GM21367 (cell line): ENCODE measurements around the gene MGMT.

Experiments used
- ATAC-seq: cut with Tn5 transposase; IDR thresholded peaks from one replicate; pipeline ENCODE4 v1.9.1; 2021; ENCODE audit not compliant: unreplicated experiment

Gene MGMT

DNA sequence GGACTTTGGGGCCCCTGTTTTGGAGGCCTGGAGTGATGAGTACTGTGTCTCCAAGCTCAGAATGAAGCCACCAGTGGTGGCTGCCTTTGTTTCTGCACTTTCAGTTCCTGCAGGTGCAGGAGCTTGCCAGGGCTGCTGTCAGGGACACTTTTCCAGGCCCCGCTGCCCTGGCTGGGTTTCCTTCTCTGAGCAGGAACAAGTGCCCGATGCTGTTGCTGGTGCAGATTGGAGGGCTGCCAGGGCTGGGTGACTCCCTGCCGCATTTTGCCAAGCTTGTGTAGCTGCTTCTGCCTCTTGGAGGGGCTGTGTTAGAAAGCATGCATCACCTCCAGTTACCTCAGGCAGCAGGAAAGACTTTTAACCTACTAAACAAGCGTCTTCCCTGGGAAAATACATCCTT lies 211.1 kb downstream of the MGMT start:
- ATAC-seq, result no peak

DNA sequence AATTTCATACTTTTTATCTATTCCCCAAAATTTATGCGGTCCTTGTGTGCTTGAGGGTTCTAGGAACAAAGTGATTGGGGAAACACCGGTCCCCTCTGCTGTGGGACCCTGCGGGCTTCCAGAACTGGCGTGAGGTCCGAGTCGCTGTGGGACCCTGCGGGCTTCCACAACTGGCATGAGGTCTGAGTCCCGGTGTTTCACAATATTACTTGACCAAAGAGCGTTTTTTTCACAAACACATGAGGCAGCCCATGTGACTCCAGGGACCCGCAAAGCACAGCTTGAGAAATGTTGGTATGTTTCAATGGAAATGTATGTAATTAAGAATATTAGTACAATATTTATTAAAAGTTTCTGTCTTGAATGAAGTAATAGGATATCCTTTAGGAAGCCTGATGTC lies 212.2 kb downstream of the MGMT start:
- no peak for ATAC-seq

GRCh38 chr10:129680661-129681344 lies 213.8 kb downstream of the MGMT start:
- ATAC-seq, result no peak

DNA sequence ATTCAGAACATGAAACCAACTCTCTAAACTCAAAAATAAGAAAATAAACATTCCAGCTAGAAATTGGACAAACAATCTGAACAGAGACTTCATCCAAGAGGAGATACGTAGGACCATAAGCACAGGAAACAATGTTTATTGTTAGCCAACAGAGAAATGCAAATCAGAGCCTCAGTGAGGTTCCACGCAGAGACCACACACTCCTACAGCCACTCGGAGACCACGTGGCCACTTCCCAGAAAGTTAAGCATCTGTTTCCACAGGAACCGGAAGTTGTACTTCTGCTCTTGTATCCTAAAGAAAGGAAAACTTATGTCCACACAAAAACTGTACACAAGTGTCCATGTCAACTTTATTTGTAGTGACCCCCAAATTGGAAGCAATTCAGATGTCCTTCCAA lies 214.8 kb downstream of the MGMT start:
- no peak for ATAC-seq

- ATAC-seq, result no peak
These were observed 216.5 kb downstream of the MGMT start for GRCh38 chr10:129683519-129683918.

- no peak for ATAC-seq
These were observed 216.9 kb downstream of the MGMT start for GRCh38 chr10:129683920-129684319.

DNA sequence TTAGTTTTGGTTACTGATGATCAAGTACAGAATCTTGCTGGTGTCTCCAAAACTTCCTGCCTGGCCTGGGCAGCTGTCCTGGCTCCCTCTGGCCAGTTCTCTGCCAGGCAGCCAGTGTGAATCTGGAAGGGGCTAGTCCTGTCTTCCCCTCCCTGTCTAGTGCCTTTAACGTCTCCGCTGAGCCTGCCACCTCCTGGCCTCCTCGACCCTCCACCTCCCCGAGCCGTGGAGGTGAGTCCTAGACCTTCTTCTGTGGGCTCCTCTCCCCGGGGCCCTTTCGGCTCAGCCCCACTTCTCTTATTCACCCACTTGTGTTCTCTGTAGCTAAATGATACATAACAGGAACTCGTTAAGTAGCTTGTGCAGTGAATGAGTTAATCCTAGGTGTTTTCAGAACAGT lies 218.2 kb downstream of the MGMT start:
- no peak for ATAC-seq

DNA sequence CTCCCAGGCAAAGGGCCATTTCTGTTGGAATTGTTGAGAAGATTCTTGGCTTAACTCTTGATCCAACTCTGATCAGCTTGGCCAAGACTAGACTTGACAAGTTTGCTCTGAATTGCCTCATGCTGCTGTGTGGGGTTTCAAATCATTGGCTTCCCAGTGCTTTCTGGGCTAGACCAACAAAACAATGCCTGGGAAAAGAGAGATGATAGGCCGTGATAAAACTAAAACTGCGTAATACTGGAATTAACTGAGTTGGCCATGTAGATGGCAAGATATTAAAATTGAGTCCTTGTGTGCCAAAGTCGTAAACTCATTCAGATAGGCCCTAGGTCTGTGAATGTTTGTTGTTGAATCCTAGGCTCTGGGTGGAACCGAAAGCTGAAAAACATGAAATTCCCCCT lies 222.6 kb downstream of the MGMT start:
- no peak for ATAC-seq

DNA sequence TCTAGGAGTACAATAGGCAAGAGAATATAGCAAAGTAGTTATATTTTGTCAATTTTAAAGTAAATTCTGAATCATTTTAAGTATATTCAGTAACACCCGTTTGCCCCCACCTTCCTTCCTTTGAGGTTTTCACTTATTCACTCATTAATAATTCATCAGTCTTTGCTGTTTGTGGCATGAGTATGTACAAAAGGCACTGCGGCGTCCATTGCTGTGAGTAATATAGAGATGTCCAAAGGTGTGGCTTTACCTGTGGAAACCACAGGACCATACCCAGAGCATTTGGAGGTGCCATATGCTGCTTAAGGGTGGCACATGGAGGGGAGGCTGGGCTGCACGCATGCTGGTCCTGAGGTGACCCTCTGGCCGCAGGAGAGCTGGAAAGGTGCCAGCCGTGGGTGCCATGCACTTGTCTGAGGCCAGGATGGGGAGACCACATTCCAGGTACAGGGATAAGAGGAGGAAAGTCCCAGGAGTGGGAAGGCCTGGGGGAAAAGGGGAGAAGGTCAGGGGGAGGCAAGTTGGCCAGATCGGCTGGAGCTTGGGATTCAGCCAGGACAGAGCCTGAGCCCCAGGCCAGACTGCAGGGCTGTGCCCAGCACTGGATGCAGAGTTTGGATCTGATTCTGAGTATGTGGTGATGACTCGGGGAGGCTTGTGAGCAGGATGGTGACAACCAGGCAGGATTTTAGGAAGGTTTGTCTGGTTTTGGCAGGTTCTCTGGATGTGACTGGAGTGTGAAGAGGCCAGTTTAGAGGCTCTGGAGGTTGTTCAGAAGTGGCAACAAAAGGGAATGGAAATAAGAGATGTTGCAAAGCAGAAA lies 223.4 kb downstream of the MGMT start:
- no peak for ATAC-seq

DNA sequence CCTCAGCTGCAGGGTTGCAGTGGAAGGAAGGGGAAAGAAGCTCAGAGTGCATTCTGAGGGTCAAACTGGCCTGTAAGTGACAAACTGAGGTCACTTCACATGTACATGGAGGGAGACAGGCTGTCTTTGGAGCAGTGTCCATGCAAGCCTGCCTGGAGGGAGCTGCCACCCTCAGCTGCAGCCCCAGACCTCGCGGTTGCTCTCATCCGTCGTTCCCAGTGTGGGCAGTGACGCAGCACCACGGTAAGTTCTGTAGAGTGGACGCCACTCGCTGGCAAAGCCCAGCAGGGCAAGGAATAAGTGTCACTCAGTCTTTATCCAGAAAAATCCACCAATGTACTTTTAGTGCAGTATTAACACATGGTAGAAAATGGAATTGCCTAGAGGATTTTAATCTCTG lies 225.7 kb downstream of the MGMT start:
- ATAC-seq, result no peak

DNA sequence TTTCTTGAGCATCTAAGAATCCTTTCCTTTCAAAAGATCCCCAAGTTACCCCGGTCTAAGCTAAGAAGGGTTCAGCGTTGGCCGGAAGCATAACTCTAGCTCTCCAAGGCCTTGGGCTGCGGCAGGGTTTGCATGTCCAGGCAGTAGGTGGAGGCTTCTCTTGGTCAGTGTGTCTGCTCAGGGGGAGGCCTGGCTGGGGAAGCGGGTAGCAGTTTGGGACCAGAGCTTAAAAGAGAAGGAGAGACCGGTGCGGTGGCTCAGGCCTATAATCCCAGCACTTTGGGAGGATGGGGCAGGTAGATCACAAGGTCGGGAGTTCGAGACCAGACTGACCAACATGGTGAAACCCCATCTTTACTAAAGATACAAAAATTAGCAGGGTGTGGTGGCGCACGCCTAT lies 226.3 kb downstream of the MGMT start:
- ATAC-seq, result no peak

DNA sequence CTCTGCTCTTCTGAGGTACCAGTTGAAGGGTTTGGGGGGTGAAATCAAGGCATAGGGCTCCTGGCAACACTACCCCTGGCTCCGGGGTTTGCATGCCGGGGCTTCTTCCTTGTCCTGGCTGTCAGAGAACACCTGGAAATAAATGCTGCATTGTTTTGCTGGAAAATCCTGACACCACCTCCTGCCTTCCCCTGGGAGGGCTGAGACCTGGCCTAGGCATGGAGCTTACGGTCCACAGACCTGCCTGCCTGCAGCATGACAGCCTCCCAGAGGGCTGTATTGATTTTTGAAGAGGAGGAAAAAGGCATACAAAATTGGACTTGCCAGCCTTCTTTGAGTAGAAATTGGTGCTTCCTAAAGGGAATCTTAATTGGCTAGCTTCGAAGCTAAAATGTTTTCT lies 227.1 kb downstream of the MGMT start:
- no peak for ATAC-seq

- no peak for ATAC-seq
These were observed 227.7 kb downstream of the MGMT start for GRCh38 chr10:129694691-129695243.

GRCh38 chr10:129695671-129696070 lies 228.6 kb downstream of the MGMT start:
- no peak for ATAC-seq

DNA sequence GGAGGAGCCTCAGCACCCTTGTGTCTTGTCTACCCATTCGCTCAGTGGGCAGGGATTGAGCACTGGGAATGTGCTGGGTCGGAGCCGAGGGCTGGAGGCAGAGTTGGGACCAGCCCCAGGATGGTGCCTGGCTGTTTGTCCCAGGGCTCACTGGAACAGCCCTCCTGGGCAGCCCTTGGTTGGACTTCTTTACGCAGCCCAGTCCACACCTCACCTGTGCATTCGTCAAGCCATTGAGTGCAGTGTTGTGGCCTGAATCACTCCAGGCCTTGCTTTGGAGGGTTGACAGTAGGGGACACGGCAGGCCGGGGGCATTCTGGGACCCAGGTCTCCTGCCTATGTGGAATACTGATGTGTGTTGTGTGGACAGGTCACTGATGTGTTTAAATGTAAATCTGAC lies 229.6 kb downstream of the MGMT start:
- ATAC-seq, result no peak

- ATAC-seq, result no peak
These were observed 230.6 kb downstream of the MGMT start for GRCh38 chr10:129697463-129698247.

- ATAC-seq, result no peak
These were observed 232.8 kb downstream of the MGMT start for GRCh38 chr10:129699722-129700340.

- ATAC-seq, result no peak
These were observed 235.6 kb downstream of the MGMT start for GRCh38 chr10:129702605-129703004.

DNA sequence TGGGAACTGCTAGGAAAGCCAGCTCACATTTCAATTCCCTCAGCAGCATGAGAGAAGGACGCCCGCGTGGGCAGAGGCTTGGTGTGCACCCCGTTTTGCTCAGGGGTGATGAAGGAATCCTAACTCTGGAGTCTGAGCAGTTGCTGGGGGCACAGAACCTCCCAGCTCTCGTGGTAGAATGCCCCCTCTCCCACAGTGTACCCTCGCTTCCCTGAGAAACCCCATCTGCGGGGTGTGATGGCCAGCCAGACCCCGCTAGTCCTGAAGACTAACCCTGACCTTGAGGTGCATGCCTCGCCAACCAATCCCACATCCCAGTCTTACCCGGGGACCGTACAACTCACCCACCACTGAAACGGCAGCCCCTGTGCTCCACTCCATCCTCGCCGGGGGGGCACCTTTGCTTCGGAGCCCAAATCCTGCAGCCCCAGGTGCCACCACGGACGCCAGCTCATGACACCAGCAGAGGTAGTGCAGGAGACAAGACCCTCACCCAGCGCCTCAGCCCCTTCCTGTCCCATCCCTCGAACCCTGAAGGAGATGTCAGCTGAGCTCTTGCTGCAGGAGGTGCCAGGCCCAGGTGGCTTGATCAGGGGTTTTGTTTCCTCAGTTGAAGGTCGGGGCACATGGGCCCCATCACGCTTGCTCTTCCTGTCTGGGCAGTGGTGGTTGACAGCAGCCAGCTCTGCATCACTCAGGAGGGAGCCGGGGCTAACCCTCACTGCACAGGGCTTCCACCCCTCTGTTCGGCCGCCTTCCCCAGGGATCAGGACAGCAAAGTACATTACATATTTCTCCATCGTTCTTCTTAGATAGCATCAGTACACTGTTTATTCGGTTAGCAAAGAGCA lies 236.5 kb downstream of the MGMT start:
- no peak for ATAC-seq

DNA sequence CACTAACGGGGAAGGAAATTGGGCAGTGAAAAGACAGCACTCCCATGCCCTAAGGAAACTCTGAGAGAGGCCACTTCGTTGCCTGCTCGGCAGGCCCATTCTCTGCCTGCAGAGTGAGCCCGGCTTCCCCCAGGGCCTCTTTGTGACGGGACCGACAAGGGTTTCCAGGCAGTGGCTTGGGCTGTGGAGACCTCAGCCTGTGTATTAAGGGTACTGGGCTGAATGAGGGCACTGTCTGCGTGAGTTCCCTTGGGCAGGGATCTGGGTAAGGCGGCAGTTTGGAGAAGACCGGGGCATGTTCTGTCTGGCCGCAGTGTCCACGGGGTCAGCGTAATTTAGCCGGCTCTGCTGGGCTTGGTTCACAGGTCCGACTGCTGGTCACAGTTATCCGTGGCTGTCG lies 237.2 kb downstream of the MGMT start:
- ATAC-seq, result no peak
